GM23248 (cell line): ENCODE results near the gene PLEKHA4.

ENCODE experiments used
- EZH2 ChIP-seq: fragments of 200-600 bp; sonication (generic); IDR thresholded peaks from 2 replicates; pipeline ENCODE4 v1.6.1; 2018; ENCODE audit warnings: antibody characterized with exemption, mild to moderate bottlenecking; ENCODE audit not compliant: insufficient read depth, poor library complexity, severe bottlenecking
- EZH2phosphoT487 ChIP-seq: fragments of 200-600 bp; sonication (generic); IDR thresholded peaks from 2 replicates; pipeline ENCODE4 v1.6.1; 2018; ENCODE audit warnings: antibody characterized with exemption, moderate library complexity, mild to moderate bottlenecking, low read depth; ENCODE audit not compliant: insufficient read depth

GRCh38 chr19:48854103-48854502 lies 14.3 kb downstream of the PLEKHA4 start:
- TF ChIP-seq EZH2phosphoT487 (no peak), EZH2 (no peak)
